Muscle of leg (tissue), 11 donors: ENCODE results near the gene FASN. TPM values are rescaled to one million over a fixed set of nuclear protein-coding genes. Genes with fewer than 3 reads are reported as not detected.
"Not testable (repeated sequence)": the region's sequence is repeated elsewhere in the genome, so short reads cannot be mapped to it uniquely, and the experiment has no call there.

ENCODE experiments used
- DNase-seq: peaks from one replicate; pipeline ENCODE4 v3.0.0; 2013
- H3K27ac ChIP-seq: one replicate; pipeline ENCODE4 v1.5.1; 2013; ENCODE audit warnings: mild to moderate bottlenecking, low read length, control low read depth
- H3K27me3 ChIP-seq: one replicate; pipeline ENCODE4 v1.6.1; 2013; ENCODE audit warnings: low read length; ENCODE audit not compliant: control insufficient read depth, insufficient read depth
- H3K36me3 ChIP-seq: one replicate; pipeline ENCODE4 v1.6.1; 2013; ENCODE audit warnings: low read length; ENCODE audit not compliant: control insufficient read depth, insufficient read depth
- H3K4me1 ChIP-seq: one replicate; pipeline ENCODE4 v1.6.1; 2013; ENCODE audit warnings: low read length; ENCODE audit not compliant: control insufficient read depth, insufficient read depth
- H3K4me3 ChIP-seq: one replicate; pipeline ENCODE4 v1.5.1; 2013; ENCODE audit warnings: low read length, control low read depth
- H3K9me3 ChIP-seq: replicated peaks from 2 replicates; pipeline ENCODE4 v1.6.1; 2013; ENCODE audit warnings: low read depth, low read length; ENCODE audit not compliant: control insufficient read depth
- WGBS: methylation state at CpG from one replicate; pipeline ENCODE4 v1.1.5; 2013; ENCODE audit warnings: missing lambda C conversion rate; ENCODE audit not compliant: insufficient coverage; 5-methylcytosine and 5-hydroxymethylcytosine counted together
- polyA plus RNA-seq, 8 donors: library from polyadenylated mRNA; unstranded; fragments of 120-200 nt; gene quantifications; one replicate each; pipeline versions ENCODE4 v1.2.1 to v1.2.3, GENCODE V29; 2013; ENCODE audit warnings: inconsistent platforms in 1 of 8, low replicate concordance in 1 of 8; ENCODE audit not compliant: insufficient read length in 8 of 8, insufficient read depth in 1 of 8
- total RNA-seq: library from RNA; stranded (reverse); fragments of 120-200 nt; gene quantifications from one replicate; pipeline ENCODE4 v1.2.4, GENCODE V29; 2013

FASN gene
- total and polyA plus RNA-seq, 9 donors = 15.4 to 53.4 (median 34.2) TPM

- Histone ChIP-seq H3K27ac (no peak overlapping the region), H3K4me3 (no peak overlapping the region), H3K9me3 (no peaks in the 10 kb centered on the region), H3K4me1 (peaks cover 16% of the 10 kb centered on the region), H3K36me3 (peaks cover 5% of the 10 kb centered on the region), H3K27me3 (no peaks in the 10 kb centered on the region)
- WGBS = 91% methylated on average over 6 of the region's 8 CpGs
- DNase-seq = no peak
These were observed 58.2 kb downstream of the FASN start for GRCh38 chr17:82039695-82040299.

DNA sequence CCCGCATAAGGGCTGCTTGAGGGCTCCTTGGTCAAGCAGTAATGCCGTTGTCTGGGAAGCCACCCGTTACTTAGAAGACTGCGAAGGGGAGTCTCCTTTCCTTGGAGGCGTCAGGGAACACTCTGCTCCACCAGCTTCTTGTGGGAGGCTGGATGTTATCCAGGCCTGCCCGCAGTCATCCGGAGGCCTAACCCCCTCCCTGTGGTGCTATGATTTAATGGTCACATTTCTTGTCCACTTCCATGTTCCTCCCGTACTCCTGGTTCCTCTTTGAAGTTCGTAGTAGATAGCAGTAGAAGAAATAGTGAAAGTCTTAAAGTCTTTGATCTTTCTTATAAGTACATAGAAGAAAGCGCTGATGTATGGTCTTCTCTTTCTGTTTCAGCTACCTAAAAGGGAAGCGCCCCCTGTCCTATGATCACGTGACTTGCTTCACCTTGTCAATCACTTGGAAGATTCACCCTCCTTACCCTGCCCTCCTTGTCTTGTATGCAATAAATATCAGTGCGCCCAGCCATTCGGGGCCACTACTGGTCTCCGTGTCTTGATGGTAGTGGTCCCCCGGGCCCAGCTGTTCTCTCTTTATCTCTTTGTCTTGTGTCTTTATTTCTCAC is 59.1 kb downstream of the FASN start:
- not testable (repeated sequence) for H3K27me3 ChIP-seq, DNase-seq, H3K4me3 ChIP-seq, H3K9me3 ChIP-seq, H3K27ac ChIP-seq, H3K36me3 ChIP-seq
- H3K4me1 ChIP-seq = peaks cover 16% of the 10 kb centered on the region
- 90% methylated on average over 7 of the region's 16 CpGs for WGBS

GRCh38 chr17:82037889-82038195 is 60.2 kb downstream of the FASN start:
- peaks cover 8% of the 10 kb centered on the region for H3K36me3 ChIP-seq
- H3K4me3 ChIP-seq = peak overlapping the region; percentile 45
- peaks cover 16% of the 10 kb centered on the region for H3K4me1 ChIP-seq
- H3K27me3 ChIP-seq = peaks cover 2% of the 10 kb centered on the region
- peak overlapping the region; percentile 25 for H3K27ac ChIP-seq
- no peaks in the 10 kb centered on the region for H3K9me3 ChIP-seq
- DNase-seq = no peak
- 8% methylated on average over 10 of the region's 10 CpGs for WGBS

- Histone ChIP-seq H3K4me1 (peaks cover 20% of the 10 kb centered on the region), H3K4me3 (peak within 1 kb of the TSS; percentile 72), H3K9me3 (no peaks in the 10 kb centered on the region), H3K36me3 (peaks cover 8% of the 10 kb centered on the region), H3K27ac (peak within 1 kb of the TSS; percentile 96), H3K27me3 (peaks cover 8% of the 10 kb centered on the region)
- under 1% methylated on average over 91 of the region's 92 CpGs for WGBS
- peak; percentile 99 for DNase-seq
These were observed 60.7 kb downstream of the FASN start, which contains the start of gene DCXR for GRCh38 chr17:82037092-82037888. TSS of gene DCXR (minus strand) at chr17:82037697. CDS start at chr17:82037682, 15 bp downstream.

GRCh38 chr17:82036634-82037091 is 61.4 kb downstream of the FASN start:
- H3K9me3 ChIP-seq = no peaks in the 10 kb centered on the region
- whole genome bisulfite sequencing = 36% methylated on average over 23 of the region's 23 CpGs
- H3K27ac ChIP-seq = peak overlapping the region; percentile 78
- peaks cover 8% of the 10 kb centered on the region for H3K36me3 ChIP-seq
- peak overlapping the region; percentile 72 for H3K4me3 ChIP-seq
- H3K4me1 ChIP-seq = peaks cover 24% of the 10 kb centered on the region
- DNase-seq = no peak
- peaks cover 11% of the 10 kb centered on the region for H3K27me3 ChIP-seq

DNA sequence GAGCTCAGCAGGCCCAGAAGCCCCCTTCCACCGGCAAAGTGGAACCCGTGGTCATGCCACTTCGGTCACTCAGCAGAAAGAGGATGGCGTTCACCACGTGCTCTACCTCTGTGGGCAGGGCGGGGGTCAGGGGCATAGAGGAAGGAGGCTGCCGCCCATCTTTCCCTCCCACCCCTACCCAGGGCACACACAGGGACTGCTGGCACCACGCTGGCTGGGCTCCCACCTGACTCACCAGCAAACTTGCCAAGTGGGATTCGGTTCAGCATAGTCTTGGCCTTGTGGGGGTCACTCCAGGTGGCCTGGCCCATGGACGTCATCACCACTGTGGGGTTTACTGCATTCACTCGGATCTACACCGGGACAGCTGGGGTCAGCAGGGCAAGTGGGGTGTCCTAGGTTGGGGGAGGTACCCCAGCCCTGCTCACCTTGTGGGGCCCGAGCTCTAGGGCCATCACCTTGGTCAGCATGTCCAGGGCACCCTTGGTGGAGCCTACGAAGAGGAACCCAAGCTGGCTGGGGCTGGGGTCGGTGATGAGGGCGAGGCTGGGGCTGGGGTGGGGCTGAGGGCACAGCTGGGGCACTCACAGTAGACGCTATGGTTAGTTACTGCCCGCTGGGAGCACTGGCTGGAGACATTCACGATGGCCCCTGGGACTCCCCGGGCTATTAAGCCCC is 61.9 kb downstream of the FASN start:
- Histone ChIP-seq H3K4me3 (peak overlapping the region; percentile 72), H3K36me3 (peaks cover 8% of the 10 kb centered on the region), H3K9me3 (no peaks in the 10 kb centered on the region), H3K27ac (no peak overlapping the region), H3K27me3 (peaks cover 11% of the 10 kb centered on the region), H3K4me1 (peaks cover 25% of the 10 kb centered on the region)
- 78% methylated on average over 13 of the region's 20 CpGs for WGBS
- no peak for DNase-seq

- Histone ChIP-seq H3K9me3 (no peaks in the 10 kb centered on the region), H3K4me3 (no peak overlapping the region), H3K4me1 (peaks cover 31% of the 10 kb centered on the region), H3K36me3 (peaks cover 8% of the 10 kb centered on the region), H3K27ac (no peak overlapping the region), H3K27me3 (peaks cover 11% of the 10 kb centered on the region)
- no peak for DNase-seq
- 85% methylated on average over 5 of the region's 8 CpGs for WGBS
These were observed 62.5 kb downstream of the FASN start for GRCh38 chr17:82035488-82035887.

DNA sequence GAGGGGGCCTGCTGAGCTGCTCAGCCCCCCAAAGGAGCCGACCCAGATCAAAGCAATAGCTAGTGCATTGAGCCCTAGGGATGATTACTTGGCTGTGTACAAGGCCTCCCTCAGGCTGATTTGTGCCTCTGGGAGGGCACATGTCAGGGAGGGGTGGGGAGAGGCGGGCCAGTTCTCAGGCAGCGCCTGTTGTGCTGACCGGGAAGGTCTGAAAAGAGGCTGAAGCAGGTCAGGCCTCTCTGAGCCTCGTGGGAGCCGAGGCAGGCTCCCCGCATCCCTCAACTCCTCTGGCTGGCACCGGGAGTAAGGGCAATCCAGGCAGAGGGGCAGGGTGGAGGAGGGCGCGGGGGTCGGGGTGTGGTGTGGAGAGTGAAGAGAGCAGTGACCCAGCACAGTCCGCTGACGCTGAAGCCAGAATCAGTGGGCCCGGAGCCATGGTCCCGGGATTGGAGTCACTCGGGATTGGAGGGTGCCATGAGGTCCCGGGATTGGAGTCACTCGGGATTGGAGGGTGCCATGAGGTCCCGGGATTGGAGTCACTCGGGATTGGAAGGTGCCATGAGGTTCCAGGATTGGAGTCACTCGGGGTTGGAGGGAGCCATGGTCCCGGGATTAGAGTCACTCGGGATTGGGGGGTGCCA is 63.5 kb downstream of the FASN start:
- 78% methylated on average over 20 of the region's 23 CpGs for WGBS
- H3K4me1 ChIP-seq = peaks cover 40% of the 10 kb centered on the region
- no peak overlapping the region for H3K4me3 ChIP-seq
- H3K9me3 ChIP-seq = no peaks in the 10 kb centered on the region
- no peak overlapping the region for H3K27ac ChIP-seq
- peaks cover 8% of the 10 kb centered on the region for H3K36me3 ChIP-seq
- DNase-seq = no peak
- H3K27me3 ChIP-seq = peaks cover 11% of the 10 kb centered on the region

- Histone ChIP-seq H3K27ac (no peak overlapping the region), H3K27me3 (peaks cover 11% of the 10 kb centered on the region), H3K4me3 (no peak overlapping the region), H3K9me3 (no peaks in the 10 kb centered on the region), H3K4me1 (peaks cover 40% of the 10 kb centered on the region), H3K36me3 (peaks cover 8% of the 10 kb centered on the region)
- WGBS = 87% methylated on average over 20 of the region's 38 CpGs
- DNase-seq = no peak
These were observed 64.5 kb downstream of the FASN start for GRCh38 chr17:82033359-82034085.
